ENCODE measurements around the gene PLVAP. TPM values are rescaled to one million over a fixed set of nuclear protein-coding genes. Genes with fewer than 3 reads are reported as not detected.
A peak's percentile ranks its signal among the peaks of the same experiment; 100 is the strongest.

The PLVAP gene
- total RNA-seq, 1 donor from 2014 or later = 0.12 TPM

GRCh38 chr19:17312189-17313113 lies 64.7 kb downstream of the PLVAP start:
- Mint-ChIP-seq H3K36me3 (ENCODE audit: insufficient read depth) (peaks cover 6% of the 10 kb centered on the region), H3K9me3 (ENCODE audit: low read depth) (no peaks in the 10 kb centered on the region)

GRCh38 chr19:17311455-17312188 lies 65.5 kb downstream of the PLVAP start:
- Mint-ChIP-seq H3K27ac (peak overlapping the region; percentile 43), H3K4me1 (ENCODE audit: low read depth) (peaks cover 19% of the 10 kb centered on the region), H3K9me3 (ENCODE audit: low read depth) (no peaks in the 10 kb centered on the region), H3K36me3 (ENCODE audit: insufficient read depth) (peaks cover 6% of the 10 kb centered on the region), H3K4me3 (ENCODE audit: low read depth) (peak overlapping the region; percentile 53), H3K27me3 (no peaks in the 10 kb centered on the region)
- no peak for DNase-seq (ENCODE audit: low spot score, unreplicated experiment)
- TF ChIP-seq CTCF (IDR thresholded peaks at IDR 0.05; ENCODE audit: unreplicated experiment) = no peak

More at GRCh38 chr19:17312189-17313113, 64.7 kb downstream of the PLVAP start:
- DNase-seq (ENCODE audit: low spot score, unreplicated experiment) = no peak
- H3K27me3 Mint-ChIP-seq = no peaks in the 10 kb centered on the region
- H3K4me3 Mint-ChIP-seq (ENCODE audit: low read depth) = no peak overlapping the region
- TF ChIP-seq CTCF (IDR thresholded peaks at IDR 0.05; ENCODE audit: unreplicated experiment) = no peak
- H3K4me1 Mint-ChIP-seq (ENCODE audit: low read depth) = peaks cover 19% of the 10 kb centered on the region
- no peak overlapping the region for H3K27ac Mint-ChIP-seq

DNA sequence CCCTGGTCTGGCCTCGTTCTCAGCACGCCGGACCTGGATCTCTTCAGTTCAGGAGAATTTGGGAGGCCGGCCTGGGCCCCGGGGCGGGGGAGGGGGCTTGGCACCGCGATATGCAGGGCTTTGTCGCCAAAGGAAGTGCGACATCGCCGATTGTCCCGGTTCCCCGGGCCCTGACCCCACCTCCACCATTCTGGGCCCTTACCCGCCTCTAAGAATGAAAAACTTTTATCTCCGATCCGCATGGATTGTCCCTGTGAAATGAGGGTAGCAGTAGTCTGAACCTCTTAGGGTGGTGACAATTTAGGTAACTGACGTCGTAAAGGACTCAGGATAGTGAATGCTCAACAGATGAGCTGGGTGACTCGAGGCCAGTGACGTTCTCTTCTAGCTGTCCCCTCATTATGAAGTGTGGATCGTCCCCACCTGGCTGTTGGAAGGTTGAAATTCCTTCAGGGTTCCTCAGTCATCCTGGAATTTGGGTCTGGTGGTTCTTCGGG lies 67.1 kb downstream of the PLVAP start:
- TF ChIP-seq CTCF (IDR thresholded peaks at IDR 0.05; ENCODE audit: unreplicated experiment) = no peak
- peak overlapping the region; percentile 95 for H3K4me3 Mint-ChIP-seq (ENCODE audit: low read depth)
- no peak for DNase-seq (ENCODE audit: low spot score, unreplicated experiment)
- no peaks in the 10 kb centered on the region for H3K9me3 Mint-ChIP-seq (ENCODE audit: low read depth)
- peak overlapping the region; percentile 93 for H3K27ac Mint-ChIP-seq
- H3K27me3 Mint-ChIP-seq = no peaks in the 10 kb centered on the region
- H3K36me3 Mint-ChIP-seq (ENCODE audit: insufficient read depth) = peaks cover 4% of the 10 kb centered on the region
- H3K4me1 Mint-ChIP-seq (ENCODE audit: low read depth) = peaks cover 23% of the 10 kb centered on the region

- peak within 1 kb of the TSS; percentile 95 for H3K4me3 Mint-ChIP-seq (ENCODE audit: low read depth)
- H3K36me3 Mint-ChIP-seq (ENCODE audit: insufficient read depth) = peaks cover 4% of the 10 kb centered on the region
- H3K9me3 Mint-ChIP-seq (ENCODE audit: low read depth) = no peaks in the 10 kb centered on the region
- no peaks in the 10 kb centered on the region for H3K27me3 Mint-ChIP-seq
- DNase-seq (ENCODE audit: low spot score, unreplicated experiment) = peak; percentile 97
- no peak for TF ChIP-seq CTCF (IDR thresholded peaks at IDR 0.05; ENCODE audit: unreplicated experiment)
- H3K4me1 Mint-ChIP-seq (ENCODE audit: low read depth) = peaks cover 23% of the 10 kb centered on the region
- peak within 1 kb of the TSS; percentile 93 for H3K27ac Mint-ChIP-seq
Measured at GRCh38 chr19:17309198-17309964, 67.8 kb downstream of the PLVAP start, which contains the start of gene DDA1. DDA1 (plus strand) TSS chr19:17309563; CDS start chr19:17309655, 92 bp downstream.
